Measurements from ENCODE around the gene GID4. TPM values are rescaled to one million over a fixed set of nuclear protein-coding genes. Genes with fewer than 3 reads are reported as not detected.

GID4 gene
- total and polyA plus RNA-seq, 4 donors: 1.7 to 4.9 (median 3.7) TPM

- Histone ChIP-seq H3K9me3 (ENCODE audit: control insufficient read depth in 4 of 4, low read length in 3 of 4) (no peaks in the 10 kb centered on the region), H3K9ac (ENCODE audit: low read depth in 1 of 2, low read length in 2 of 2) (no peak overlapping the region), H3K4me1 (ENCODE audit: control insufficient read depth in 4 of 4, insufficient read depth in 4 of 4, low read length in 3 of 4) (peaks cover 0 to 4% (median 3%) of the 10 kb centered on the region in 4 donors), H3K36me3 (ENCODE audit: control insufficient read depth in 4 of 4, insufficient read depth in 3 of 4, low read depth in 1 of 4, low read length in 3 of 4) (peaks cover 0 to 2% (median 0%) of the 10 kb centered on the region in 4 donors), H3K4me3 (ENCODE audit: low read depth in 1 of 3, low read length in 3 of 3) (no peak overlapping the region), H3K27ac (ENCODE audit: low read depth in 1 of 2, low read length in 2 of 2) (no peak overlapping the region), H3K27me3 (ENCODE audit: control insufficient read depth in 4 of 4, insufficient read depth in 4 of 4, low read length in 3 of 4) (no peaks in the 10 kb centered on the region)
- TF ChIP-seq HNF4G (IDR thresholded peaks at IDR 0.05) (no peak), MAX (IDR thresholded peaks at IDR 0.05) (no peak), CTCF (IDR thresholded peaks at IDR 0.05; ENCODE audit: low read depth, low read length, missing input control) (no peak), YY1 (IDR thresholded peaks at IDR 0.05) (no peak), HNF4A (conservative IDR thresholded peaks at IDR 0.05) (no peak), NR2F2 (IDR thresholded peaks at IDR 0.05) (no peak)
- DNase-seq (ENCODE audit: low spot score): no peak
- WGBS: 75% methylated on average over 2 of the region's 2 CpGs
Observed at GRCh38 chr17:18031955-18032354, 7.3 kb upstream of the GID4 start.

GRCh38 chr17:18033442-18034099 lies 5.6 kb upstream of the GID4 start:
- H3K9ac ChIP-seq (ENCODE audit: low read depth in 1 of 2, low read length in 2 of 2): no peak overlapping the region
- no peak overlapping the region for H3K4me3 ChIP-seq (ENCODE audit: low read depth in 1 of 3, low read length in 3 of 3)
- peaks cover 4 to 18% (median 15%) of the 10 kb centered on the region in 4 donors for H3K4me1 ChIP-seq (ENCODE audit: control insufficient read depth in 4 of 4, insufficient read depth in 4 of 4, low read length in 3 of 4)
- DNase-seq (ENCODE audit: low spot score): no peak
- no peaks in the 10 kb centered on the region for H3K27me3 ChIP-seq (ENCODE audit: control insufficient read depth in 4 of 4, insufficient read depth in 4 of 4, low read length in 3 of 4)
- TF ChIP-seq HNF4G (IDR thresholded peaks at IDR 0.05): no peak
- TF ChIP-seq RXRA (IDR thresholded peaks at IDR 0.05): no peak
- no peak for TF ChIP-seq JUND (IDR thresholded peaks at IDR 0.05)
- TF ChIP-seq SP1 (IDR thresholded peaks at IDR 0.05): no peak
- peak; percentile 21 for TF ChIP-seq ZBTB33 (IDR thresholded peaks at IDR 0.05)
- TF ChIP-seq FOXA2 (IDR thresholded peaks at IDR 0.05): no peak
- no peak for TF ChIP-seq EGR1 (IDR thresholded peaks at IDR 0.05; ENCODE audit: low read depth in 2 of 2)
- peak; percentile 67 for TF ChIP-seq CTCF (IDR thresholded peaks at IDR 0.05; ENCODE audit: low read depth, low read length, missing input control)
- peak in 1 of 2 donors; percentile 77 for TF ChIP-seq GABPA (IDR thresholded peaks at IDR 0.05 in 1 of 2, conservative IDR thresholded peaks at IDR 0.05 in 1 of 2)
- TF ChIP-seq HNF4A (conservative IDR thresholded peaks at IDR 0.05): peak in 1 of 2 donors; percentile 15
- peak; percentile 94 to 97 for TF ChIP-seq RAD21 (IDR thresholded peaks at IDR 0.05)
- TF ChIP-seq TAF1 (conservative IDR thresholded peaks at IDR 0.05): no peak
- peak; percentile 14 for TF ChIP-seq YY1 (IDR thresholded peaks at IDR 0.05)
- no peak for TF ChIP-seq MAX (IDR thresholded peaks at IDR 0.05)
- peak; percentile 43 for TF ChIP-seq NR2F2 (IDR thresholded peaks at IDR 0.05)
- TF ChIP-seq FOXA1 (IDR thresholded peaks at IDR 0.05): no peak
- TF ChIP-seq ATF3 (IDR thresholded peaks at IDR 0.05): no peak
- no peak for TF ChIP-seq REST (IDR thresholded peaks at IDR 0.05)
- H3K36me3 ChIP-seq (ENCODE audit: control insufficient read depth in 4 of 4, insufficient read depth in 3 of 4, low read depth in 1 of 4, low read length in 3 of 4): no peaks in the 10 kb centered on the region
- H3K9me3 ChIP-seq (ENCODE audit: control insufficient read depth in 4 of 4, low read length in 3 of 4): no peaks in the 10 kb centered on the region
- no peak overlapping the region for H3K27ac ChIP-seq (ENCODE audit: low read depth in 1 of 2, low read length in 2 of 2)
- WGBS: 27% methylated on average over 5 of the region's 5 CpGs
